ENCODE results near the gene ACTL6A.

Gene ACTL6A

GRCh38 chr3:179591313-179591712 lies 28.6 kb downstream of the ACTL6A start:
- no peak overlapping the region for H4K5ac ChIP-seq (ENCODE audit: low read length)
- no peaks in the 10 kb centered on the region for H3K79me2 ChIP-seq (ENCODE audit: control insufficient read depth, insufficient read depth, low read length)
- no CpG with 5 or more reads among the region's 1 CpG for WGBS (ENCODE audit: extremely low coverage, insufficient coverage, low lambda C conversion rate)
- no peak overlapping the region for H3K4me2 ChIP-seq (ENCODE audit: low read length)
- no peak overlapping the region for H2BK15ac ChIP-seq (replicated peaks; ENCODE audit: low read depth)
- no peak overlapping the region for H3K23ac ChIP-seq (ENCODE audit: low read length)
- H3K79me1 ChIP-seq (ENCODE audit: low read length): no peaks in the 10 kb centered on the region
- no peak for DNase-seq
- H3K27me3 ChIP-seq (ENCODE audit: insufficient read depth, low read length, poor library complexity): no peaks in the 10 kb centered on the region
- no peak overlapping the region for H3K18ac ChIP-seq (ENCODE audit: low read length)
- peaks cover 2% of the 10 kb centered on the region for H3K36me3 ChIP-seq (ENCODE audit: control insufficient read depth, insufficient read depth, low read length)
- H3K4me3 ChIP-seq (ENCODE audit: low read length): no peak overlapping the region
- no peak overlapping the region for H3K27ac ChIP-seq (ENCODE audit: low read depth, low read length)
- no peaks in the 10 kb centered on the region for H3K4me1 ChIP-seq (ENCODE audit: control insufficient read depth, low read depth, low read length)
- no peak overlapping the region for H2AK5ac ChIP-seq (ENCODE audit: low read length)
- H3K56ac ChIP-seq (ENCODE audit: low read length): no peak overlapping the region
- no peak overlapping the region for H2BK5ac ChIP-seq (ENCODE audit: low read length)
- H4K8ac ChIP-seq (ENCODE audit: low read depth, low read length): no peak overlapping the region
- H3K9ac ChIP-seq (ENCODE audit: low read length): no peak overlapping the region
- H2BK120ac ChIP-seq (ENCODE audit: low read depth, low read length): no peak overlapping the region
- H3K4ac ChIP-seq (ENCODE audit: low read depth, low read length): no peak overlapping the region

- no peak overlapping the region for H2BK15ac ChIP-seq (replicated peaks; ENCODE audit: low read depth)
- H3K79me2 ChIP-seq (ENCODE audit: control insufficient read depth, insufficient read depth, low read length): peaks cover 10% of the 10 kb centered on the region
- H3K4me3 ChIP-seq (ENCODE audit: low read length): no peak overlapping the region
- no peak overlapping the region for H3K56ac ChIP-seq (ENCODE audit: low read length)
- no peak overlapping the region for H3K27ac ChIP-seq (ENCODE audit: low read depth, low read length)
- no peak overlapping the region for H3K4ac ChIP-seq (ENCODE audit: low read depth, low read length)
- no peak overlapping the region for H2BK5ac ChIP-seq (ENCODE audit: low read length)
- no peaks in the 10 kb centered on the region for H3K27me3 ChIP-seq (ENCODE audit: insufficient read depth, low read length, poor library complexity)
- no peak overlapping the region for H3K9ac ChIP-seq (ENCODE audit: low read length)
- H2AK5ac ChIP-seq (ENCODE audit: low read length): no peak overlapping the region
- DNase-seq: no peak
- WGBS (ENCODE audit: extremely low coverage, insufficient coverage, low lambda C conversion rate): no CpG with 5 or more reads among the region's 4 CpGs
- H4K5ac ChIP-seq (ENCODE audit: low read length): no peak overlapping the region
- no peak overlapping the region for H3K4me2 ChIP-seq (ENCODE audit: low read length)
- no peak overlapping the region for H2BK120ac ChIP-seq (ENCODE audit: low read depth, low read length)
- peaks cover 4% of the 10 kb centered on the region for H3K79me1 ChIP-seq (ENCODE audit: low read length)
- no peak overlapping the region for H3K18ac ChIP-seq (ENCODE audit: low read length)
- no peak overlapping the region for H3K23ac ChIP-seq (ENCODE audit: low read length)
- H4K8ac ChIP-seq (ENCODE audit: low read depth, low read length): no peak overlapping the region
- H3K36me3 ChIP-seq (ENCODE audit: control insufficient read depth, insufficient read depth, low read length): peaks cover 2% of the 10 kb centered on the region
- H3K4me1 ChIP-seq (ENCODE audit: control insufficient read depth, low read depth, low read length): no peaks in the 10 kb centered on the region
Measured at GRCh38 chr3:179599531-179599930, 36.8 kb downstream of the ACTL6A start.

DNA sequence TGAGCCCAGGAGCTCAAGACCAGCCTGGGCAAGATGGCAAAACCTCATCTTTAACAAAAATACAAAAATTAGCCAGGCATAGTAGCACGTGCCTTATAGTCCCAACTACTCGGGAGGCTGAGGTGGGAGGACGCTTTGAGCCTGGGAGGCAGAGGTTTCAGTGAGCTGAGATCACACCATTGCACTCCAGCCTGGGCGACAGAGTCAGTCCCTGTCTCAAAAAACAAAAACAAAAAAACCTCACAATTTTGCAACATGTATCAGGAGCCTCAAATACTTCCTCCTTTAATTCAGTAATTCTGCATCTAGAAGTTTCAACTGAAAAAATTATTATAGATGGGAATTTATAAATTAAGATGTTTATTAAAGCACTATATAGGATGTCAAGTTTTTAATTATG lies 40.6 kb downstream of the ACTL6A start:
- Histone ChIP-seq H3K4me3 (ENCODE audit: low read length) (no peak overlapping the region), H3K27me3 (ENCODE audit: insufficient read depth, low read length, poor library complexity) (no peaks in the 10 kb centered on the region), H3K36me3 (ENCODE audit: control insufficient read depth, insufficient read depth, low read length) (peaks cover 2% of the 10 kb centered on the region), H3K4ac (ENCODE audit: low read depth, low read length) (no peak overlapping the region), H2BK120ac (ENCODE audit: low read depth, low read length) (no peak overlapping the region), H3K27ac (ENCODE audit: low read depth, low read length) (no peak overlapping the region), H3K56ac (ENCODE audit: low read length) (no peak overlapping the region), H3K79me1 (ENCODE audit: low read length) (peaks cover 8% of the 10 kb centered on the region), H3K4me1 (ENCODE audit: control insufficient read depth, low read depth, low read length) (no peaks in the 10 kb centered on the region), H3K9ac (ENCODE audit: low read length) (no peak overlapping the region), H2BK5ac (ENCODE audit: low read length) (no peak overlapping the region), H3K23ac (ENCODE audit: low read length) (no peak overlapping the region), H2AK5ac (ENCODE audit: low read length) (no peak overlapping the region), H4K8ac (ENCODE audit: low read depth, low read length) (no peak overlapping the region), H4K5ac (ENCODE audit: low read length) (no peak overlapping the region), H2BK15ac (replicated peaks; ENCODE audit: low read depth) (no peak overlapping the region), H3K4me2 (ENCODE audit: low read length) (no peak overlapping the region), H3K18ac (ENCODE audit: low read length) (no peak overlapping the region), H3K79me2 (ENCODE audit: control insufficient read depth, insufficient read depth, low read length) (peaks cover 15% of the 10 kb centered on the region)
- no CpG with 5 or more reads among the region's 4 CpGs for WGBS (ENCODE audit: extremely low coverage, insufficient coverage, low lambda C conversion rate)
- DNase-seq: no peak

GRCh38 chr3:179603831-179604230 lies 41.1 kb downstream of the ACTL6A start:
- Histone ChIP-seq H2BK15ac (replicated peaks; ENCODE audit: low read depth) (no peak overlapping the region), H3K18ac (ENCODE audit: low read length) (no peak overlapping the region), H3K23ac (ENCODE audit: low read length) (no peak overlapping the region), H2BK120ac (ENCODE audit: low read depth, low read length) (no peak overlapping the region), H3K9ac (ENCODE audit: low read length) (peak overlapping the region; percentile 96), H3K79me1 (ENCODE audit: low read length) (peaks cover 8% of the 10 kb centered on the region), H3K56ac (ENCODE audit: low read length) (peak overlapping the region; percentile 96), H2AK5ac (ENCODE audit: low read length) (no peak overlapping the region), H3K4me2 (ENCODE audit: low read length) (peak overlapping the region; percentile 17), H3K4ac (ENCODE audit: low read depth, low read length) (no peak overlapping the region), H2BK5ac (ENCODE audit: low read length) (no peak overlapping the region), H3K27ac (ENCODE audit: low read depth, low read length) (no peak overlapping the region), H4K8ac (ENCODE audit: low read depth, low read length) (no peak overlapping the region), H3K4me3 (ENCODE audit: low read length) (peak overlapping the region; percentile 98), H3K79me2 (ENCODE audit: control insufficient read depth, insufficient read depth, low read length) (peaks cover 15% of the 10 kb centered on the region), H3K36me3 (ENCODE audit: control insufficient read depth, insufficient read depth, low read length) (no peaks in the 10 kb centered on the region), H4K5ac (ENCODE audit: low read length) (no peak overlapping the region), H3K27me3 (ENCODE audit: insufficient read depth, low read length, poor library complexity) (no peaks in the 10 kb centered on the region), H3K4me1 (ENCODE audit: control insufficient read depth, low read depth, low read length) (no peaks in the 10 kb centered on the region)
- DNase-seq: no peak
- no CpG with 5 or more reads among the region's 3 CpGs for WGBS (ENCODE audit: extremely low coverage, insufficient coverage, low lambda C conversion rate)

DNA sequence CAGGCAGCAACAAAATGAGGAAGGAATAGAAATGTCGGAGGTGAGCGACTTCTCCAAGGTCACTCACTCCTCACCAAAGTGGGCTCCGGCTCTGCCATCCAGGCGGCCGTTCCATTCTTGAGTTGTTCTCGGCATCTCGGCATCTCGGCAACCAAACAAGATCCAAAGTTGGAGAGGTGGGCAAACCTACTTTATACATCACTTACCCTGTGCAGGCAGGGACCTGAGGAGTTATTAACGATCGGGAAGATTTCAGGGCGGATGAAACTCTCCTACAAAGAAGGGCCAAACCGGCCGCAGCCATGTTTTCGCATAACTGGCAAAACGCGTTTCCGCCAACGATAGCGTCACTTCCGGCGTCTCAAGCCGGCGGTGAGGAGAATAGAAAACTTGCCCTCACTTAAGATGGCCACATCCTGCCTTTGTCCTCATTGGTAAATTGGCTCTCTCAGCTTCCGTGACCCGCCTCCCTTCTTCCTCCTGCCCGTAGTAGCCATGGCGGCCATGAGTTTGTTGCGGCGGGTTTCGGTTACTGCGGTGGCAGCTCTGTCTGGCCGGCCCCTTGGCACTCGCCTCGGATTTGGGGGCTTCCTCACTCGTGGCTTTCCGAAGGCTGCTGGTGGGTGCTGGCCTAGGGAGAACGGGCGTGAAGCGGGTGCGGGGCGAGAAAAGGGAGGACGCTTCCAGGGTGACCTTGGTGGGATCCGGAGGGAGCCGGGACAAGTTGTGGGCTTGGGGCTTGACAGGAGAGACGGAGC lies 41.8 kb downstream of the ACTL6A start, which contains the start of the genes MRPL47 and NDUFB5:
Gene MRPL47, minus strand, starts transcription at position 318 of the 758 bp plus-strand sequence. Its CDS starts 14 bp downstream, at position 304.
Gene NDUFB5, plus strand, starts transcription at position 474 of the 758 bp plus-strand sequence. Its CDS starts 22 bp downstream, at position 496.
- Histone ChIP-seq H3K4me2 (ENCODE audit: low read length) (peak within 1 kb of the TSS; percentile 100), H3K79me1 (ENCODE audit: low read length) (peaks cover 8% of the 10 kb centered on the region), H3K56ac (ENCODE audit: low read length) (peak within 1 kb of the TSS; percentile 96), H4K8ac (ENCODE audit: low read depth, low read length) (no peak within 1 kb of the TSS), H2BK120ac (ENCODE audit: low read depth, low read length) (no peak within 1 kb of the TSS), H2BK15ac (replicated peaks; ENCODE audit: low read depth) (no peak within 1 kb of the TSS), H3K79me2 (ENCODE audit: control insufficient read depth, insufficient read depth, low read length) (peaks cover 15% of the 10 kb centered on the region), H2BK5ac (ENCODE audit: low read length) (peak within 1 kb of the TSS; percentile 52), H3K9ac (ENCODE audit: low read length) (peak within 1 kb of the TSS; percentile 96), H2AK5ac (ENCODE audit: low read length) (no peak within 1 kb of the TSS), H3K27me3 (ENCODE audit: insufficient read depth, low read length, poor library complexity) (no peaks in the 10 kb centered on the region), H3K18ac (ENCODE audit: low read length) (peak within 1 kb of the TSS; percentile 19), H3K4ac (ENCODE audit: low read depth, low read length) (no peak within 1 kb of the TSS), H3K4me1 (ENCODE audit: control insufficient read depth, low read depth, low read length) (peaks cover 3% of the 10 kb centered on the region), H3K27ac (ENCODE audit: low read depth, low read length) (no peak within 1 kb of the TSS), H3K4me3 (ENCODE audit: low read length) (peak within 1 kb of the TSS; percentile 98), H3K23ac (ENCODE audit: low read length) (no peak within 1 kb of the TSS), H4K5ac (ENCODE audit: low read length) (no peak within 1 kb of the TSS), H3K36me3 (ENCODE audit: control insufficient read depth, insufficient read depth, low read length) (no peaks in the 10 kb centered on the region)
- DNase-seq: peak; percentile 99
- WGBS (ENCODE audit: extremely low coverage, insufficient coverage, low lambda C conversion rate): no CpG with 5 or more reads among the region's 45 CpGs
